Measurements from ENCODE around the gene PADI3.

- TF ChIP-seq POLR2A (IDR thresholded peaks at IDR 0.05) (no peak), CTCF (IDR thresholded peaks at IDR 0.05) (no peak)
These were observed 23.2 kb downstream of the PADI3 start for GRCh38 chr1:17272066-17272465.

Data from adrenal gland (tissue), 5 donors.